ENCODE measurements around the gene PACS1.
A peak's percentile ranks its signal among the peaks of the same experiment; 100 is the strongest.
"Not testable (repeated sequence)": the region's sequence is repeated elsewhere in the genome, so short reads cannot be mapped to it uniquely, and the experiment has no call there.

The PACS1 gene

DNA sequence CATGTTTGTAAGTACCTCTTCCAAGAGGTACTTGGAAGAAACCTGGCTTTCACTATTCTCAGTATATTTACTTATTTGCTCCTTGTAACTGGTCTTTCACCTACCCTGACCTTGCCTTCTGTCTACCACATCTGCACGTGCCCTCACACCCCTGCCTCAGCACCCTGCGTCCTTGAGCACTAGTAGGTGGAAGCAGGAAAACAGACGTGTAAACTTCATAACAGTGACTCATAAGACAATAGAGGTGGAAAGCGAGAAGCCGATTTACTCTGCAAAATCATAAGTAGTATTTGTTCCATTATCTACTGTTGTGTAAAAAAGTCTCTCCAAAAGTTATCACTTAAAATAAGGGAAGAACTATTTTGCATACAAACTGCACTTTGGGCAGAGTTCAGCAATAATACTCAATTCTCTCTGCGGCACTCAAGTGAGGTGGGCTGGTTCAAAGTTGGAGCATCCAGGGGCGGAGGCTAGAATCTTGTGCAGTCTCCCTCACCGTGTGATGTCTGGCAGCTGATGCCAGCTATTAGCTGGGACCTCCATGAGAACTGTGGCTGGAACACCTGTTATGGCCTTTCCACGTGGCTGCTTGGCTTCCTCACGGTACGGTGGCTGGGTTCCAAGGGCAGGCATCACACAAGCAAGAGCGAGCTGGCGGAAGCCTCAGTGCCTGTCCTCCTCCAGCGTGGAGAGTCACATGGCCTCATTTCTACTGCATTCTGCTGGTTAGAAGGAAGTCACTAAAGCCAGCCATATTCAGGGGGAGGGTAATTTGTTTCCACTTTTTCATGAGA lies 30.4 kb downstream of the PACS1 start:
- no peak overlapping the region; the same call in 1 of the 2 replicates for H3K4me3 ChIP-seq (ENCODE audit: low read length)
- TF ChIP-seq ZNF274 (IDR thresholded peaks at IDR 0.05; ENCODE audit: low read depth, low read length), result no peak

DNA sequence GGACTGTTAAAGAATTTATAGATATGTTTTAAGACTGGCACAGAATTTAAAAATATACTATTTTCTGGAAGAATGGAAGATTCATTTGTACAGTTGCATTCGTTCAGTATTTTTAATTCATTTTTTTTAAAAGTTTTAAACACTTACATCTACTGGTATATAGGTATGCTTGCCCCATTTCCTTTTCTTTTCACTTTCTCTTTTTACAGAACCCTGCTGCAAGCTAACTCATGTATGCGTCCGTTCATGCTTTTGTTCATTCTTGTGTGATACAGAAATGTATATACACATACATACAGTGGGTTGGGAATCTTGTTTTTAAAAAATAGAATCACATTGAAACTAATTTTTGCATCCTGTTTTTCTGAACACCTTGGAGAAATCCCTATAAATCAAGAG lies 31.0 kb downstream of the PACS1 start:
- no peak for TF ChIP-seq ZNF274 (IDR thresholded peaks at IDR 0.05; ENCODE audit: low read depth, low read length)
- peak overlapping the region; percentile 54; the same call in 1 of the 2 replicates for H3K4me3 ChIP-seq (ENCODE audit: low read length)

DNA sequence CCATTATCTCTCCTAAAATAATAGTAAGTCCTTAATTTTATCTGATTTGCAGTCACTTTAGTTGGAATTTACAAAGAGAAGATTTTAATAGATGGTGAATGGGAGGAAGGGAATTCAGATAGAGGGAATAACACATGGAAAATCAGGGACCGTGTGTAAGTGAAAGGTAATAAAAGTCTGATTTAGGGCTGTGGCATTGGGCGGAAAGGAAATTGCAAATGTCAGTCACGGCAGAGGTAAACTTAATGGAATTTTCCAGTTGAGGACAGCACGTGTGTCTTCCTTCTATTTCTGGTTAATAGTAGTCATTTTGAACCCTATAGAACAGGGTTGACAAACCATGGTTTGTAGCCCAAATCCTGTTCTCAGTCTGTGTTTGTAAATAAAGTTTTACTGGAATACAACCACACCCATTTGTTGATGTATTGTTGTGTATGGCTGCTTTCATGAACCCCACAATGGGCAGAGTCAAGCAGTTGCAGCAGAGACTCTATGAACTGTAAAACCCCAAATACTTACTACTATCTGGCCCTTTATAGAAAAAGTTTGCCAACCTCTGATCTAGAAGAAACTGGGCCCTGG lies 34.1 kb downstream of the PACS1 start:
- no peak for TF ChIP-seq ZNF274 (IDR thresholded peaks at IDR 0.05; ENCODE audit: low read depth, low read length)
- no peak overlapping the region for H3K4me3 ChIP-seq (ENCODE audit: low read length)

DNA sequence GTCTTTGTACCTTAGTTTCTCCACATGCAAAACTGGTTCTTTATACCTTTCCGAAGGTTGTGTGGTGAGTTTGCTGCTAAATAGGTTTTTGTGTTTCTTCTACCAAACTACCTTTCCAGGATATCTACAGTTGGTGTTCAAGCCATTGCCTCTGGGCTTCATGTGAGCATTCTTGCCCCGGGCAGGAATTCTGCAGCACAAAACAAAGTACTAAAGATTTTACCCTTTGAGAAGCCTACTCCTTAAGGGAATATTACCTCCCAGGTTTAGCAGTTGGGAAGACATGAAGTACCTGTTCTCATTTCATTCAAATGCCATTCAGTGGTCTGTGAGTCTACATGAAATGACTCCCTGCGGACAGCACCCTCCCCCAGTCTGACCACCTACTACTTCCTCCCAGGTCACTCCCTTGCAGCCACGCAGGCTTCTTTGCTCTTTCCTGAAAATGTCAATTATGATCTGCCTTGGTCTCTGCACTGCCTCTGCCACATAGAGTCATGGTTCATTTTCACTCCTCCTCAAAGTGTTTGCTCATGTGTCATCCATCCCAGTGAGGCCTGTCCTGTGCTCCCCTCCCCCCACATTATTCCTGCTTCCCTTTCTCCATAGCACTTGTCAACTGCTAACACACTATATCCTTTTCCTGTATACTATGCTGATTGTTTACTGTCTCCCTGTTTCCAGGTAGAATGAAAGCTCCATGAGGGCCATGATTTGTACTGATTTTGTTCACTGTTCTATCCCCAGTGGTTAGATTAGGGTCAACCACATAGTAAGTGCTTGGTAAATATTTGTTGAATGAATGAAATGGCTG lies 36.9 kb downstream of the PACS1 start:
- TF ChIP-seq ZNF274 (IDR thresholded peaks at IDR 0.05; ENCODE audit: low read depth, low read length), result no peak
- H3K4me3 ChIP-seq (ENCODE audit: low read length), result no peak overlapping the region

DNA sequence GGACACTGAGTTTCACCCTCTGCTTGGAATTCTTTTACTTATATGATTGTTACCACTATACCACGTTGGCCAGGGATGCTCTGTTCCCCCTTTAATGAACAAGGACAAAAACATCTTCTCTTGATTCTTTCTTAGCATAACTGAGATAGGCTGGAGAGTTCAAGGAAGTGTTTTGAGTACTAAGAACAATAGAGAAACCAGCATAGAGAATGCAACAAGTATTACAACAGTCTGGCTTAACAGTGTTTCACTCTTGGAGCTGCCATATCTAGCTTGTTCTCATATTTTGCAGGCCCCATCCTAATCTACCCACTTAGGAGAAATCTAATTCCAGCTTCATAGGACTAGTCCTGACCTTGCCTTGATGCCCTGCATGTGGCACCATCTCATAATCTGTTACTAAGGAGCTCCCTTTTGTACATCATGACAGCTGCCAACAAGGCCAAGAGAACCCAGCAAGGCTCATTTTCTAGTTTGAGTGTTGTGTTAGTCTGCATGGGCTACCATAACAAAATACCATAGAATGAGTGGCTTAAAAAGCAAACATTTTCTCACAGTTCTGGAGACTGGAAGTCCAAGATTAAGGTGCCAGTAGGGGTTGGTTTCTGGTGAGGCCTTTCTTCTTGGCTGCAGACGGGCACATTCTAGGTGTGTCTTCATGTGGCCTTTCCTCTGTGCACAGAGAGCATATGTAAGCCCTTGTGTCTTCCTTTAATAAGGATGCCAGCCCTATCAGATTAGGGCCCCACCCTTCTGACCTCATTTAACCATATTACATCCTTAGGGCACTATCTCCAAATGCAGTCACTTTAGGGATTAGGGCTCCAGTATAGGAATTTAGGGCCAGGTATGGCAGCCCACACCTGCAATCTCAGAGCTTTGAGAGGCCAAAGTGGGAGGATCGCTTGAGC lies 37.8 kb downstream of the PACS1 start:
- no peak for TF ChIP-seq ZNF274 (IDR thresholded peaks at IDR 0.05; ENCODE audit: low read depth, low read length)

DNA sequence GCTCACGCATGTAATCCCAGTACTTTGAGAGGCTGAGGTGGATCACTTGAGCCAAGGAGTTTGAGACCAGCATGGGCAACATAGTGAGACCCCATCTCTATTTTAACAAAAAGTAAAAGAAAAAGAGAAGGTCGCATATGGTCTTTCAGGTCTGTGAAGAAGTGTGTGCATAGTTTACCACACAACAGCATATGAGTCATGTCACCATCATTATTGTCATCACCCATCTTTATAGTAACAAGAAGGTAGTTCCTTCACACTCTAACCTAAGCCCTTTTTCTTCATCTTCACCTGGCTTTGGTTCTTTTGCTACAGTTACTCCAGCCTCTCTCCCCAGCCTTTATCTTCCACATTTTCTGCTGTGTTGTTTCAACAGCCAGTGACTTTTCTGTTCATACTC lies 39.2 kb downstream of the PACS1 start:
- no peak overlapping the region for H3K4me3 ChIP-seq (ENCODE audit: low read length)
- TF ChIP-seq ZNF274 (IDR thresholded peaks at IDR 0.05; ENCODE audit: low read depth, low read length), result no peak

More for the DNA sequence above, 37.8 kb downstream of the PACS1 start:
- no peak overlapping the region for H3K4me3 ChIP-seq (ENCODE audit: low read length)

DNA sequence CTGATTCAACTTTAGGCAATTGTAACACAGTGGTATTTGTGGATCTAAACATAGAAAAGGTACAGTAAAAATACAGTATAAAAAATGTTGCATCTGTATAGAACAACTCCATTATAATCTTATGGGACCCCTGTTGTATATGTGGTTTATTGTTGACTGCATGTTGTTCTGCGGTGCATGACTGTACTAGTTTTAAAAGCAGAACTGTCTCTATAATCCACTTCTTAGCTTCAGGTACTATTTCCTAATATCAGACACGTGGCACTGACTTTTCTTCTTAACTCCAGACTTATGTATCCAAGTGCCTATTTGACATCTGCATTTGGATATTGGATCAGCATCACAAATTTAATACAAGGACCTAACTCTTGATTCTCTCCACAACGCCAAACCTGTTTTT lies 41.1 kb downstream of the PACS1 start:
- TF ChIP-seq ZNF274 (IDR thresholded peaks at IDR 0.05; ENCODE audit: low read depth, low read length), result no peak
- H3K4me3 ChIP-seq (ENCODE audit: low read length), result no peak overlapping the region

DNA sequence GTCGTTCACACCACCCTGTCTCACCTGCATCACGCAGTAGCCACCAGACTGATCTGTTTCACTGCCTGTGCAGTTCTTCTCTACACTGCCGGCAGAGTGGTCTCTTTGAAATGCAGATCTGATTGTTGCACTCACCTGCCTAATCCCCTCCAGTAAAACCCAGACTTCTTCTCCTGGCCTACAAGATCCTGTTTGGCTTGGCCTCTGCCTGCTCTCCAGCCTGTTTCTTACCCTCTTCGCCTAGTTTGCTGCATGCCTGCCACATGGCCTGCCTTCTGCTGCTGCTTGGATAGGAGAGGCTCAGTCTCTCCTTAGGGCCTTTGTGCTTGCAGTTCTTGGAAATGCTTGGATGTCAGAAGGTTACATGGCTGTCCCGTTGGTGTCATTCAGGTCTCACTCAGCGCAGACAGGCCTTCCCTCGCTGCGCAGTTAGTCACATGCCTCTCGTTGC lies 42.0 kb downstream of the PACS1 start:
- no peak overlapping the region for H3K4me3 ChIP-seq (ENCODE audit: low read length)
- no peak for TF ChIP-seq ZNF274 (IDR thresholded peaks at IDR 0.05; ENCODE audit: low read depth, low read length)

DNA sequence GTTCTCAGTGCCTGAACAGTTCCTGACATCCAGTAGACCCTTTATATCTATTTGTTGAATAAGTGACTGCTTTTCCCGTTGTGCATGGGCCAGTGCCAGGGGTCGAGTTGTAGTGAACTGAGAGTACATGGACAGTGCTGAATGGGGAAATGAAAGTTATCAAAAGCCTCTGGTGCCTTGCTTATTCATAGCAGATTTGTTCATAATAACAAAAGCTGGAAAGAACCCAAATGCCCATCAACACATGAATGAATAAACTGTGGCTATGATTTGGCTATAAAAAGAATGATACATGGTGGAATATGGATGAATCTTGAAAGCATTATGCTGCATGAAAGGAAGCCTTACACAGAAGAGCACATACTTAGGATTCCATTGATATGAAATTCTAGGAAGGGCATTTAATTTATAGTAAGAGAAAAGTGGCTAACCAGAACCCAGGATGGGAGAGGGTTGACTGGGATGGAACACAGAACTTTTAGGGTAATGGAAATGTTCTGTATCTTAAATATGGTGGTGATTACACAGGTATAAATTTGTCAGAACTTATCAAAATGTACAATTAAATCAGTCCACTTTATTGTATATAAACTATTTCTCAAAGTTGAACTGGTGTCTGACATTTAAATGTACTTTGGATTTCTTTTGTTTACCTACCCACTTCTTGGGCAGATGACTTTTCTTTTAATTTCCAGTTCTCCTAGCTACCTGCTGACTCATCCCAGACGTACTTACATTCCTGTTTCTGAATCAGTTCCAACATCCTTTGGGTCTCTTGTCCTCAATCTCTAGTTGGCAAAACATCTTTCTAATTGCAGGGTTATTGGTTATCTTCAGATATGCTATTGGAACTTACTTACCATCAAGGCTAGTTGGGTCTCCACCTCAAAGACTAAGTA lies 42.8 kb downstream of the PACS1 start:
- TF ChIP-seq ZNF274 (IDR thresholded peaks at IDR 0.05; ENCODE audit: low read depth, low read length), result no peak
- H3K4me3 ChIP-seq (ENCODE audit: low read length), result no peak overlapping the region

DNA sequence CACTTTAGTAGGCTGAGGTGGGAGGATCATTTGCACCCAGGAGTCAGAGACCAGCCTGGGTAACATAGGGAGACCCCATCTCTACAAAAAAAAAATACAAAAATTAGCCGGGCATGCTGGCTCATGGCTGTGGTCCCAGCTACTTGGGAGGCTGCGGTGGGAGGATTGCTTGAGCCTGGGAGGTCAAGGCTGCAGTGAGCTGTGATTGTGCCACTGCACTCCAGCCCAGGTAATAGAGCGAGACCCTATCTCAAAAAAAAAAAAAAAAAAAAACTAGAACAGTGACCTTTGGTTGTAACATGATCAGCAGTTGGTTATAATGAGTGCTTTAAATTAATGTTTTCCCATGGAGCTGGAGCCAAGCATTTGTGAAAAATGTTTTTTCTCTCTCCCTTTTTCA lies 44.9 kb downstream of the PACS1 start:
- H3K4me3 ChIP-seq (ENCODE audit: low read length), result not testable (repeated sequence)

DNA sequence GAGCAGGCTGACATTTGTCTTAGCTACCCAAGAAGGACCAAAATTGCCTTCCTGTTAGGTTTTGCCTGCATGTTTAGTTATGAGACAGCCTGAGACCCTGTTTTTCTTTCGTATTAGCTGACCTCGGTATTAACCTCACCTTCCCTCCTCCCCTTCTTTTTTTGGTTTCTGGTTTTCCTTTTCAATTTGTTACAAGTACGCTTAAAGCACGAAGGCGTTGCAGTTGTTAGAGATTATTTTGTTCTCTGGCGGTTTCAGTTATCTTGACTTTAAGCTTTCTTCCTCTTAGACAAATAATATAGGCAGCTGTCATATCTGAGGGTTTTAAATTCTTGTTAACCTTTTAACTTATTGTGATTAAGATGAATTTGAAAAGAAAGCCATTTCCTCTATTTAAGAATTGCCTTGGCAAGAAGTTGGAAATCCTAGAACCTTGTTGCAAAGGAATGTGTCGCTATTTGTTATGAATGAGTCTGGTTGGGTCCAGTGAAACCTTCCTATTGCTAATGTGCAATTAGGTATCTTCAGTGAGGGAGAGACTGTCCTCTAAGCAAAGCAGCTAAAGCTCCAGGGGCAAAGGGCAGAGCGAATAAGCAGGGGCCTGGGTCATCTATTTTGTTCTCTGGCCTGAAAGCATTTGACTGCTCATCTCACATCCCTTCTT lies 45.7 kb downstream of the PACS1 start:
- no peak for TF ChIP-seq ZNF274 (IDR thresholded peaks at IDR 0.05; ENCODE audit: low read depth, low read length)
- peak overlapping the region; percentile 58; the same call in 1 of the 2 replicates for H3K4me3 ChIP-seq (ENCODE audit: low read length)
